ENCODE measurements around the gene TEX11.
"Not testable (repeated sequence)": the region's sequence is repeated elsewhere in the genome, so short reads cannot be mapped to it uniquely, and the experiment has no call there.

DNA sequence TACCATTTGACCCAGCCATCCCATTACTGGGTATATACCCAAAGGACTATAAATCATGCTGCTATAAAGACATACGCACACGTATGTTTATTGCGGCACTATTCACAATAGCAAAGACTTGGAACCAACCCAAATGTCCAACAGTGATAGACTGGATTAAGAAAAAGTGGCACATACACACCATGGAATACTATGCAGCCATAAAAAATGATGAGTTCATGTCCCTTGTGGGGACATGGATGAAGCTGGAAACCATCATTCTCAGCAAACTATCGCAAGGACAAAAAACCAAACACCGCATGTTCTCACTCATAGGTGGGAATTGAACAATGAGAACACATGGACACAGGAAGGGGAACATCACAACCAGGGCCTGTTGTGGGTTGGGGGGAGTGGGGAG is 174.7 kb downstream of the TEX11 start:
- TF ChIP-seq, protein P1, sequence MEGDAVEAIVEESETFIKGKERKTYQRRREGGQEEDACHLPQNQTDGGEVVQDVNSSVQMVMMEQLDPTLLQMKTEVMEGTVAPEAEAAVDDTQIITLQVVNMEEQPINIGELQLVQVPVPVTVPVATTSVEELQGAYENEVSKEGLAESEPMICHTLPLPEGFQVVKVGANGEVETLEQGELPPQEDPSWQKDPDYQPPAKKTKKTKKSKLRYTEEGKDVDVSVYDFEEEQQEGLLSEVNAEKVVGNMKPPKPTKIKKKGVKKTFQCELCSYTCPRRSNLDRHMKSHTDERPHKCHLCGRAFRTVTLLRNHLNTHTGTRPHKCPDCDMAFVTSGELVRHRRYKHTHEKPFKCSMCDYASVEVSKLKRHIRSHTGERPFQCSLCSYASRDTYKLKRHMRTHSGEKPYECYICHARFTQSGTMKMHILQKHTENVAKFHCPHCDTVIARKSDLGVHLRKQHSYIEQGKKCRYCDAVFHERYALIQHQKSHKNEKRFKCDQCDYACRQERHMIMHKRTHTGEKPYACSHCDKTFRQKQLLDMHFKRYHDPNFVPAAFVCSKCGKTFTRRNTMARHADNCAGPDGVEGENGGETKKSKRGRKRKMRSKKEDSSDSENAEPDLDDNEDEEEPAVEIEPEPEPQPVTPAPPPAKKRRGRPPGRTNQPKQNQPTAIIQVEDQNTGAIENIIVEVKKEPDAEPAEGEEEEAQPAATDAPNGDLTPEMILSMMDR (IDR thresholded peaks at IDR 0.05): not testable (repeated sequence)
- TF ChIP-seq POLR2A (IDR thresholded peaks at IDR 0.05): not testable (repeated sequence)

Measured in body of pancreas (tissue), 4 donors.